PFSK-1 (cell line): ENCODE data around the gene FMNL2.

ENCODE experiments used
- FOXP2 ChIP-seq: optimal IDR thresholded peaks from 2 replicates; pipeline ENCODE3; 2011; ENCODE audit warnings: borderline replicate concordance, control low read depth, inconsistent platforms; ENCODE audit not compliant: insufficient read depth; ENCODE audit errors: extremely low read length, extremely low read depth
- POLR2AphosphoS5 ChIP-seq: IDR thresholded peaks from 2 replicates; pipeline ENCODE4 v1.6.1; 2012; ENCODE audit warnings: low read depth, mild to moderate bottlenecking, control low read depth, low read length, moderate library complexity
- REST ChIP-seq, 2 experiments: IDR thresholded peaks; 2 replicates each; pipeline versions ENCODE4 v1.6.1 to v1.8.0; 2011 to 2012; ENCODE audit warnings: low read depth in 2 of 2, low read length in 2 of 2, control low read depth in 1 of 2, inconsistent platforms in 1 of 2, mild to moderate bottlenecking in 1 of 2, moderate library complexity in 1 of 2; ENCODE audit not compliant: insufficient read depth in 1 of 2
- SIN3A ChIP-seq: IDR thresholded peaks from 2 replicates; pipeline ENCODE4 v1.6.1; 2012; ENCODE audit warnings: mild to moderate bottlenecking, low read length, moderate library complexity, borderline replicate concordance; ENCODE audit not compliant: insufficient read depth
- TAF1 ChIP-seq: IDR thresholded peaks from 2 replicates; pipeline ENCODE4 v1.6.1; 2012; ENCODE audit warnings: low read length, control low read depth, borderline replicate concordance; ENCODE audit not compliant: insufficient read depth

FMNL2 gene

DNA sequence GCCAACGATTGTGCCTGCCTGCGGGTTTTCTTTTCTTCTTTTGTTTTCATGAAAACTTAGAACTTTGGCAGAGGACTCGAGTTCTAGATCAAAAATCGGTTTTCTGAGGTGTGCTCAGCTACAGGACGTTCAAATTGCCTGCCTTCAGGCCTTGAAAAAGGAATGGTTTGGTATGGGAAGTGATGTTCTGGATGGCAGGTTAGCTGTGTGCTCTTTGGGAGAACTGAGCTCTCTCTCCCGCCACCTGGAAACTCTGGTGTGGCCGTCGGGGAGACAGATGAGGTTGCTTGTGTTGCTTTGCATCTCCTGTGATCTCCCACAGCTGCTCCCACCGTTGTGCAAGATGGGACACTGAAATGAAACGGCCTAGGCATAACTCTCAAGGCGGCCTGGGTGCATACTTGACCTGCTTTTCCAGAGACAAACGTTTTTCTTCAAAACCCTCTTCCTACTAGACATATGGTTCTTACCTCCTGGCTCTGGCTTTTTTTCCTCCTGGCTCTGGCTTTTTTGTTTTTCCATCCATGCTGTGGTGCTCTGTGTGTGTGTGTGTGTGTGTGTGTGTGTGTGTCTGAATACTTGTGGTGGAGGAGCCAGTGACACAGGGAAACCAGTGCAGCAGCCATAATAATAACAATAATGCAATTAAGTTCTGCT lies 2.0 kb downstream of the FMNL2 start:
- no peak for TF ChIP-seq FOXP2
- no peak for TF ChIP-seq REST (IDR thresholded peaks at IDR 0.05; ENCODE audit: insufficient read depth in 1 of 2, low read depth in 2 of 2, low read length in 2 of 2)
- TF ChIP-seq TAF1, result no peak
- no peak for TF ChIP-seq SIN3A
- TF ChIP-seq POLR2AphosphoS5, result no peak

DNA sequence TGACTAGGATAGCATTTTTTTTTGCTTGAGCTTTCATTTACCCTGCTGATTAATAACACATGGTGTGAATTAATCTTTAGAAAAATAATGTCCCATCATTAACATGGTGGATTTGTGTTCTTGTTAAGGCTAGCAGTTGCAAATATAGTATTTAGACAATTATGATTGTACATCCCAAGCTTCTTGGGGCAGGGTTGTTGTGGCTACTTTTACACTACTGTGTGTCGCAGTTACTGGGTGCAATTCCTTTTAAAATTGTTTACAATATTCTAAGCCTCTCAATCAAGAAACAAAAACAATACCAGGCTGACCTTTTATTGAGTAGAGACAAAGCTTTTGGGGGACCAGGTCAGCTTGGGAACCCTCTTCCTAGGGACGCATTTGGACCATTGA lies 2.5 kb downstream of the FMNL2 start:
- no peak for TF ChIP-seq REST (IDR thresholded peaks at IDR 0.05; ENCODE audit: insufficient read depth in 1 of 2, low read depth in 2 of 2, low read length in 2 of 2)
- TF ChIP-seq POLR2AphosphoS5, result no peak
- no peak for TF ChIP-seq TAF1
- TF ChIP-seq SIN3A, result no peak
- no peak for TF ChIP-seq FOXP2

DNA sequence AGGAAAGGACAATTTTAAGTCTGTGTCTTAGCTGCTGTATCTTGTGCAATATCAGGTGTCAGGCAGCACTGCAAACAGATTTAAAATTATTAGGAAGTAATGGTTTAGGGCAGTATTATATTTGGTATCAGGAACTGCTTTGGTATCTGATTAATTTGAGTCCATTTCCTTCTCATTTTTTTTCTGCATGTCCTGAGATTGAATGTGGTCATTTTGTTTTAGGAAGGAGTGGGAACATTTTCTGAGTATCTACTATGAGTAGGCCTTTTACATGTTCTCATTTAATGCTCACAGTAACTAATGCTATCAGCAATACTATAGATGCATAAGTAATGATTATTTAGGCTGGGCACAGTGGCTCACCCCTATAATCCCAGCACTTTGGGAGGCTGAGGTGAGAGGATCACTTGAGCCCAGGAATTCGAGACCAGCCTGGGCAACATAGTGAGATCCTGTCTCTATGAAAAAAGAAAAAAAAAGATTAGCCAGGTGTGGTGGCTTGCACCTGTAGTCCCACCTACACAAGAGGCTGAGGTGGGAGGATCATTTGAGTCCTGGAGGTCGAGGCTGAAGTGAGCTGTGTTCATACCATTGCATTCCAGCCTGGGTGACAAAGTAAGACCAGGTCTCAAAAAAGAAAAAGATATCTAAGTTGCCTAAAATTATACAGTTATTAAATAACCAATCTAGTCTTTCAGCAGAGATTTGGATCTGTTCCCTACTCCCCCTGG lies 4.7 kb downstream of the FMNL2 start:
- no peak for TF ChIP-seq TAF1
- TF ChIP-seq REST (IDR thresholded peaks at IDR 0.05; ENCODE audit: insufficient read depth in 1 of 2, low read depth in 2 of 2, low read length in 2 of 2), result no peak
- no peak for TF ChIP-seq POLR2AphosphoS5
- no peak for TF ChIP-seq SIN3A
- no peak for TF ChIP-seq FOXP2

GRCh38 chr2:152342259-152343046 lies 7.5 kb downstream of the FMNL2 start:
- TF ChIP-seq SIN3A (no peak), TAF1 (no peak), REST (IDR thresholded peaks at IDR 0.05; ENCODE audit: insufficient read depth in 1 of 2, low read depth in 2 of 2, low read length in 2 of 2) (no peak), POLR2AphosphoS5 (no peak), FOXP2 (no peak)
